Tibial nerve (tissue), 3 donors: ENCODE measurements around the gene NCK2.

Experiments used
- POLR2A ChIP-seq, 2 donors: fragments of 450-650 bp; IDR thresholded peaks; one replicate each; pipeline ENCODE4 v1.6.1; 2017; ENCODE audit warnings: antibody characterized with exemption in 2 of 2, mild to moderate bottlenecking in 2 of 2, moderate library complexity in 2 of 2
- TF ChIP-seq, protein P1 (sequence below), 5 experiments: fragments of 200-600 bp in 3 of 5; fragments of 450-650 bp in 2 of 5; sonication (generic) in 3 of 5; IDR thresholded peaks; one replicate each; pipeline ENCODE4 v1.5.1; 2016 to 2019; ENCODE audit warnings: antibody characterized with exemption in 5 of 5, mild to moderate bottlenecking in 3 of 5, moderate library complexity in 2 of 5

GRCh38 chr2:105722726-105723297 lies 21.9 kb upstream of the NCK2 start:
- TF ChIP-seq, protein P1, sequence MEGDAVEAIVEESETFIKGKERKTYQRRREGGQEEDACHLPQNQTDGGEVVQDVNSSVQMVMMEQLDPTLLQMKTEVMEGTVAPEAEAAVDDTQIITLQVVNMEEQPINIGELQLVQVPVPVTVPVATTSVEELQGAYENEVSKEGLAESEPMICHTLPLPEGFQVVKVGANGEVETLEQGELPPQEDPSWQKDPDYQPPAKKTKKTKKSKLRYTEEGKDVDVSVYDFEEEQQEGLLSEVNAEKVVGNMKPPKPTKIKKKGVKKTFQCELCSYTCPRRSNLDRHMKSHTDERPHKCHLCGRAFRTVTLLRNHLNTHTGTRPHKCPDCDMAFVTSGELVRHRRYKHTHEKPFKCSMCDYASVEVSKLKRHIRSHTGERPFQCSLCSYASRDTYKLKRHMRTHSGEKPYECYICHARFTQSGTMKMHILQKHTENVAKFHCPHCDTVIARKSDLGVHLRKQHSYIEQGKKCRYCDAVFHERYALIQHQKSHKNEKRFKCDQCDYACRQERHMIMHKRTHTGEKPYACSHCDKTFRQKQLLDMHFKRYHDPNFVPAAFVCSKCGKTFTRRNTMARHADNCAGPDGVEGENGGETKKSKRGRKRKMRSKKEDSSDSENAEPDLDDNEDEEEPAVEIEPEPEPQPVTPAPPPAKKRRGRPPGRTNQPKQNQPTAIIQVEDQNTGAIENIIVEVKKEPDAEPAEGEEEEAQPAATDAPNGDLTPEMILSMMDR (IDR thresholded peaks at IDR 0.05): no peak
- TF ChIP-seq POLR2A (IDR thresholded peaks at IDR 0.05): no peak
